ENCODE data around the gene NPSR1.

NPSR1 gene

DNA sequence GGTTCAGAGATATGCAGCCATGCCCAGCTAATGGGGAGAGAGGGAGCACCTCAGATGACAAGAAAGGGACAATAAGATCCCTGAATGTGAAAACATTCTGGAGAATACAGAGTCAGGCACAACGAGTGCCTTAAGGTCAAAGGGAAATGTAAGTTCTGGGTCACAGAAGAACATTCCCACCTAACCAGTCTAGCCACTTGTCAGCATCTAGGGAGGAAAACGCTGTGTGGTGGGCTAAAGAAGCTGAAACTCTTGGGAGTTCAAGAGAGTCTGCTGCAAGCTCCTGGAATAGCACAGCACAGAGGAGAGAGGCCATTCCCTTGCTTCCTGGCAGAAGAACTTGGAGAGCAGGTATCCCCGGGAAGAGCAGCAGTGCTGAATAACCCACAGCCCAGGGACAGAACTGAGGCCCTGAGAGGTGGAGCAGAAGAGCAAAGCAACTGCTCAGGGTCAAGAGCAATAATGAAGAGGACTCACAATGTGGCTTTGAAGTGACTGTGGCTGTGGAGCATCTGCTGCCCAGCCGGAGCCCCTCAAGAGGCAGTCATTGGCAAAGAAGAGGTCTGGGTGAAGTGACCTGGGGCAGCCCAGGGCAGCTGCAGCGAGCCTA, 182.3 kb downstream of the NPSR1 start:
- Histone ChIP-seq H3K4me3 (replicated peaks; ENCODE audit: low read depth, low read length) (no peak overlapping the region), H3K27me3 (replicated peaks; ENCODE audit: control insufficient read depth, insufficient read depth, low read length) (no peaks in the 10 kb centered on the region; the same call in 1 of the 2 replicates), H3K36me3 (ENCODE audit: control insufficient read depth, insufficient read depth, low read length) (no peaks in the 10 kb centered on the region)
- no peak for DNase-seq (ENCODE audit: extremely low read depth, insufficient read length)
- TF ChIP-seq, protein P1, sequence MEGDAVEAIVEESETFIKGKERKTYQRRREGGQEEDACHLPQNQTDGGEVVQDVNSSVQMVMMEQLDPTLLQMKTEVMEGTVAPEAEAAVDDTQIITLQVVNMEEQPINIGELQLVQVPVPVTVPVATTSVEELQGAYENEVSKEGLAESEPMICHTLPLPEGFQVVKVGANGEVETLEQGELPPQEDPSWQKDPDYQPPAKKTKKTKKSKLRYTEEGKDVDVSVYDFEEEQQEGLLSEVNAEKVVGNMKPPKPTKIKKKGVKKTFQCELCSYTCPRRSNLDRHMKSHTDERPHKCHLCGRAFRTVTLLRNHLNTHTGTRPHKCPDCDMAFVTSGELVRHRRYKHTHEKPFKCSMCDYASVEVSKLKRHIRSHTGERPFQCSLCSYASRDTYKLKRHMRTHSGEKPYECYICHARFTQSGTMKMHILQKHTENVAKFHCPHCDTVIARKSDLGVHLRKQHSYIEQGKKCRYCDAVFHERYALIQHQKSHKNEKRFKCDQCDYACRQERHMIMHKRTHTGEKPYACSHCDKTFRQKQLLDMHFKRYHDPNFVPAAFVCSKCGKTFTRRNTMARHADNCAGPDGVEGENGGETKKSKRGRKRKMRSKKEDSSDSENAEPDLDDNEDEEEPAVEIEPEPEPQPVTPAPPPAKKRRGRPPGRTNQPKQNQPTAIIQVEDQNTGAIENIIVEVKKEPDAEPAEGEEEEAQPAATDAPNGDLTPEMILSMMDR (IDR thresholded peaks at IDR 0.05; ENCODE audit: insufficient read depth, low read length, poor library complexity, severe bottlenecking), result no peak

DNA sequence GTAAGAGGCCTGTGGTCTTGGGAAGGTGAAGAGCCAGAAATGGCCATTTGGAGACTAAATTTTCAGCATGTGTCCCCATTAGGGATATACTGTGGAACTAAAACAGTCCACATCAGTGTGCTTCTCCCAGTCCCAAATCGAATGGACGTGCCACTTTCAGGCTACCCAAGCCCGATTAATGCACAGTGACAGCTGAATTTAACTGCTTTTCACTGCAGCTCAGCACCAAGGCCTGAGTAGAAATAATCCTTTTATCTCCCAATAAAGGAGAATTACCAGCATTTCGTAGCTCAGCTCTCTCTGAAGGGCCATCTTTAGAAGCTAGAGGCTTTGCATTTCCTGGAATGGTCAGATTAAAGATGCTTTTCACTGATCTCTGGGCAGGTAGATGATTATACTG, 183.3 kb downstream of the NPSR1 start:
- H3K36me3 ChIP-seq (ENCODE audit: control insufficient read depth, insufficient read depth, low read length), result no peaks in the 10 kb centered on the region
- TF ChIP-seq, protein P1 (IDR thresholded peaks at IDR 0.05; ENCODE audit: insufficient read depth, low read length, poor library complexity, severe bottlenecking), result no peak
- H3K4me3 ChIP-seq (replicated peaks; ENCODE audit: low read depth, low read length), result no peak overlapping the region
- no peaks in the 10 kb centered on the region; the same call in 1 of the 2 replicates for H3K27me3 ChIP-seq (replicated peaks; ENCODE audit: control insufficient read depth, insufficient read depth, low read length)
- DNase-seq (ENCODE audit: extremely low read depth, insufficient read length), result no peak

DNA sequence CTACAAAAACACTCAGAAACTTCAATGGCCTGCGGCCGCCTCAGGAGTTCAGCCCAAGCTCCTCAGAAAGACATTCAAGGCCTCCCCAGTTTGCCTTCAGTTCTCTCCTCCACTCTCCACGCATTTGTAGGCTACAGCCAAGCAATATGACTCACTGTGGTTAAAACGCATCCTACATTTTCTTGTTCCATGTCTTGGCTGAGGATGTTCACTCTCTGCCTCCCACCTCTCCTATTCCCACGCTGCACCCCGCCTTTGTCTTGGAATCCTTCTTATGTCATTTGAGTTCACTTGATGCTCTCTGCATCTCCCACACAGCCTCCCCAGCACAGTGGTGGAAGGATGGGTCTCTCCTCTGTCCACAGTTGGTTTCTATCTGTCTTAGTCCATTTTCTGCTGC, 184.8 kb downstream of the NPSR1 start:
- no peaks in the 10 kb centered on the region for H3K36me3 ChIP-seq (ENCODE audit: control insufficient read depth, insufficient read depth, low read length)
- no peaks in the 10 kb centered on the region; the same call in 1 of the 2 replicates for H3K27me3 ChIP-seq (replicated peaks; ENCODE audit: control insufficient read depth, insufficient read depth, low read length)
- no peak overlapping the region for H3K4me3 ChIP-seq (replicated peaks; ENCODE audit: low read depth, low read length)
- TF ChIP-seq, protein P1 (IDR thresholded peaks at IDR 0.05; ENCODE audit: insufficient read depth, low read length, poor library complexity, severe bottlenecking), result no peak
- no peak for DNase-seq (ENCODE audit: extremely low read depth, insufficient read length)

DNA sequence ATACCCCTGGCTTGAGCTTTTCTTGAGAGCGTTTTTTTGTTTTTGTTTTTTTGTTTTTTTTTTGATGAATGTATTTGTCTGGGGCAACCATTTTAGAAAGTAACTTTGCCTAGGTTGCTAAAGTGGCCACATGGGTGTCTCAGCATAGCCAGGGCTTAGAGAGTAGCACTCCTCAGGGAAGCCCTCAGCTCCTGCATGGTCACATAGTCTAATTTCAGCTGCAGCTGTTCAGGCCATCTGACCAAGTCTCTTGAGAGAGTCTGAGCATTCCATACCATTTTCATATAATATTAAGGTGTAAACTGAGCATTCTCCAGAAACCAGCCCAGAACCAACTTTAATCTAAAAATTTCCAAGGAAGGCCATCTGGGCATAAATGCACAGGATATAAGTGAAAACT, 186.4 kb downstream of the NPSR1 start:
- DNase-seq (ENCODE audit: extremely low read depth, insufficient read length), result no peak
- Histone ChIP-seq H3K36me3 (ENCODE audit: control insufficient read depth, insufficient read depth, low read length) (no peaks in the 10 kb centered on the region), H3K4me3 (replicated peaks; ENCODE audit: low read depth, low read length) (no peak overlapping the region), H3K27me3 (replicated peaks; ENCODE audit: control insufficient read depth, insufficient read depth, low read length) (no peaks in the 10 kb centered on the region; the same call in 1 of the 2 replicates)
- TF ChIP-seq, protein P1 (IDR thresholded peaks at IDR 0.05; ENCODE audit: insufficient read depth, low read length, poor library complexity, severe bottlenecking), result no peak

DNA sequence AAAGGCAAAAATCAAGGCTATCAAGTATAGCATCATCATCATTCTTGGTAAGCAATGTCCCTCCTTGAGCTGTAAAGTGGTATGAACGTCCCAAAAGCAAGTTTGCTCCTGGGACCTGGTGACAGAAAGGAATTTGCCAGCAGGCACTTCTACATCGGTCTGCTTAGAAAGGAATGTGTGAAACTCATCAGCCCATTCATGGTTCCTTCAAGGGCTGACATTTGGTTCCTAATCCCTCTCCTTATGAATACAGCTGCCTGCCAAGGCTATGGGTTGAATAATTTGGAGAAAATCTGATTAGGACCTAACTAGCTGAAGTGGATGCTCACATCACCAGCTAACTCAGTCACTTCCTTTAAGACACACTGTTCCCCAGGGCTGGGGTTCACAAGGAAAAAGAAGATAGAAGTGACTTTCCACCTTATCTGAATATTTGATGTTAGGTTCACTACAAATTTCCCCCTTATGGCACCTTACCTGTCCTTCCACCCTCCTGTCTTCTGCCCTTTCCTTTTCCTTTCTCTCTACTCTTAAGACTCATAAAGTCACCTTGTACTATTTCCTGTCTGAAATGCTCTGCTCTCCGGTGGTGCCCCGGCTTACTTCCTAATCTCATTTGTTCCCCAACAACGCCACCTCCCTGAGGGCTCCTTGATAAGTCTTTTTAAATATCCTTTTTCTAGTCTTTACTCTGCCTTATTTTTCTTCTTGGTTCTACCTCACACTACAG, 187.1 kb downstream of the NPSR1 start:
- DNase-seq (ENCODE audit: extremely low read depth, insufficient read length), result no peak
- no peak overlapping the region for H3K4me3 ChIP-seq (replicated peaks; ENCODE audit: low read depth, low read length)
- TF ChIP-seq, protein P1 (IDR thresholded peaks at IDR 0.05; ENCODE audit: insufficient read depth, low read length, poor library complexity, severe bottlenecking), result no peak
- H3K36me3 ChIP-seq (ENCODE audit: control insufficient read depth, insufficient read depth, low read length), result no peaks in the 10 kb centered on the region
- no peaks in the 10 kb centered on the region; the same call in 1 of the 2 replicates for H3K27me3 ChIP-seq (replicated peaks; ENCODE audit: control insufficient read depth, insufficient read depth, low read length)
